GM19240 (cell line): ENCODE measurements around the gene AGBL4.

Source experiments
- DNase-seq: peaks from one replicate; pipeline ENCODE4 v3.0.0; 2011; ENCODE audit warnings: low spot score; ENCODE audit not compliant: insufficient read length

The AGBL4 gene

DNA sequence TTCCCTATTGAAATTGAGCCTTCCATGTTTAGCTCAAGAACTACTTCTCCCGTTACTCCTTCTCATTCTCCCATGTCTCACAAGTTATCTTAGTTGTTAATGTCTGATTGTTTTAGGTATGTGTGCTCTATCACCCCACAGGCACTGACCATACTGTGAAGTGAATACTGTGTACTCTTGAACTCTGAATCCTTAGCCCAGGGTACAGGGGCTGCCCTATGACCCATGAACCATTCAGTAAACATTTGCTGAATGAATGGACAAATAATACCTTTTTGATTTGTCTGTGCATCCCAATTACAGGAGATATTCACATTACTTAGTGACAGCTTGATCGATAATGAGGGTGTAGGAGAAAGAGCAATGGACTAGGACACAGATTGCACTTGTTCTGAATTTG is 1077.7 kb downstream of the AGBL4 start:
- DNase-seq, result no peak

DNA sequence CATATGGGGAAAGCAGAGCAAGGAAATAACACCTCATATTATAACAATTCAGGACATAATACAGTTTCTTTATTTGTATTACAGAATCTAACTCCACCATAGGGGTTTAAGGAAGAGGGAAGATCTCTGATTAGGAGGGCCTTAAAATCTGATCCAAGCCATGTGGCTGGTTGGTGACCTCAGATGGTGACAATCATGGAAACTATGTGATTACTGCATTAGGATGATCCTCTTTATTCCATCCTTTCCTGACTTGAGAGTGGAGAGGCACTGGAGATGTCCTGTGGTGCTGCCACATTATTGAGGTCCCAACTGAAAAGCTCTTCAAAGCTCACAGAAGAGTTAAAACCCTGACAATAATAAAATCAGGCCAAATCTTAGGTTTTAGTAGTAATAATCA is 1078.9 kb downstream of the AGBL4 start:
- no peak for DNase-seq

DNA sequence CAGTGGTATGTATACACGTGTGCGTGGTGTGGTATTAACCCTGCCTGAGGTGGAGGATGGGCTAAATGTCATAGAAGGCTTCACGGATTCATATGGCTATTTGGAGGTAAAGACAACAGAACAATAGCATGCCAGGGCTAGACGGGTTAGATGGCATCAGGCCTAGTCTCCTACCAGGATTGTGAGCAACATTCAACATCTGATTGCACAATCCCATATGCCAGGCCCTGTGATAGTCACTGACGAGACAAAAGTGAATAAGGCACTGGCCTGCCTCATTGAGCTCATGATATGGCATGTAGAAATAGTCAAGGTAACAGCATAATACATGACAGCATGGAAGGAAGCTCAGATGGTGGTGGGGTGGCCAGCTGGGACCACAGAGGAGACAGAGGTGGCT is 1079.9 kb downstream of the AGBL4 start:
- no peak for DNase-seq

DNA sequence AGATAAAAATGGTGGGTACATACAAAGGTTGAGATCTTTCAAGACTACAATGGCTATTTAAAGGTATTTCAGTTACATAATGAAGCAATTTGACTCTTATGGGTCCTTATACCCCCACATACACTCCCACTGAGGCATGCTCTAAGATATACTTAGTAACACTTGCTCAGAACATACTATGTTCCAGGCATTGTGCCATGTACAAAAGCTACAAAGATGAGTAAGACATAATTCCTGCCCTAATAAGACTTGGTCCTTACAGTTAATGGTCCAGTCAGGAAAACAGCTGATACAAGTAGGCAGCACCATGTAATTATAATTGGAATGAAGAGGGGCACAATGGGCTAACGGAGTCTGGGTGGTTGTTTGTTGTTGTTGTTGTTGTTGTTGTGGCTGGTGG is 1080.4 kb downstream of the AGBL4 start:
- no peak for DNase-seq

DNA sequence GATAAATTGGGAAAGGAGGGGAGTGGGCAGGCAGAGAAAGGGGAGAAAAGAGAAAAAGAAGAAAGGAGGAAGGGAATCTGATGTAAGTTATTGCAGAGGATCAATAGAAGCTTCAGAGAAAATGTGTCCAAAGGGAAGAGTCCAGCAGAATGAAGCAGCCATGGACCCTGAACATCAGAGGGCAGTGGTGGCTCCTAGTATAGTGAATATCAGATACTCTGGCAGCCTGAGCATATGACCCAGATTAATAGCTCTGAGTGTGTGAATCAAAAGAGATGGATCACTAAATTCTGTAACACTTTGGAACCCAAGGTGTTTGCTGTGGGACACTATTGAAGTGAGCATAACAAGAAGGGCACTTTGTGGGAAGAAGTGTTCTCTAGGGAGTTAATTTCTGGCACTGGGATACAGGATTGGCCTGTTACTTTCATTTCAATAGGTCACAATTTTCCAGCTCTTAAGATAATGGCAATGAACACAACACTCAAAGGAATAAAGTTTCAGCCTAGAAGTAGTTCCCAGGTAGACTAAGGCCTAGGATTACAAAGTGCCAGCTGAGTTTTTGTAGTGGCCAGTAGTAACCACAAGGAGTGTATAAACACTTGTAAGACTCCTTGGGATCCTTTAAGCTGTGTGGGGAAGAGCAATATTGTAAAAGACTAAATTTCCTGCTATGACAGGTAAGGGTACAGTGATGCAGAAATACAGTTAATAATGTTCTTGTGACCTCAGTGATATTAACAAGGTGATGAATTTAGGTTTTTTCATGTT is 1082.6 kb downstream of the AGBL4 start:
- no peak for DNase-seq

DNA sequence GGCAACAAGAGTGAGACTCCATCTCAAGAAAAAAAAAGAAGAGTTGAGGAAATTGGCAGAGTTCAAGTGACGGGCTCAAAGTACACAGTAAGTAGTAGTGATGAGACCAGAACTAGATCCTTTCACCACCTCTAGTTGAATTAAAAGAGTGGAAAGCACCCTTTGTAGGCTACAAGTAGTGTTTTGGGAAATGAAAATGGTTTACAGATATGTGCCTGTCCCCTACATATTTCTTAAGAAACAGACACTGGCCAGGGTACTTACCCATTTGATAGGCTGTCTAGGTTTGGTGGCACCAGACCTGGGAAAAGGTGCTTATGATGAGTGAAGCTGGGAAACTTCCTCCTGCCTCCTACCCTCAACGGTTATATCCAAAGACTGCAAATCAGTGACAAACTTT is 1083.4 kb downstream of the AGBL4 start:
- DNase-seq, result no peak

DNA sequence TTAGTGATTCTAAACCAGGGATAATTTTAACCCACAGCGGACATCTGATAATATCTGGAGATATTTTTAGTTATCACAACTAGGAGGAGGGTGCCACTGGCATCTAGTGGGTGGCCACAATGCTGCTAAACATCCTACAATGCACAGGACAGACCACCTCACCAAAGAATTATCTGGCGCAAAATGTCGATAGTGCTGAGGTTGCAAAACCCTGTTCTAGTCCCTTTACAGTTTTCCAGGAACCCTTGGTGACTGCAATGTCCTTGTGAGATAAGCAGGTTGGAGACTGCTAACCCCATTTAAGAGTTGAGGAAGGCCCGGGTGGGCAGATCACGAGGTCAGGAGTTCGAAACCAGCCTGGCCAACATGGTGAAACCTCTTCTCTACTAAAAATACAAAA is 1083.9 kb downstream of the AGBL4 start:
- no peak for DNase-seq

DNA sequence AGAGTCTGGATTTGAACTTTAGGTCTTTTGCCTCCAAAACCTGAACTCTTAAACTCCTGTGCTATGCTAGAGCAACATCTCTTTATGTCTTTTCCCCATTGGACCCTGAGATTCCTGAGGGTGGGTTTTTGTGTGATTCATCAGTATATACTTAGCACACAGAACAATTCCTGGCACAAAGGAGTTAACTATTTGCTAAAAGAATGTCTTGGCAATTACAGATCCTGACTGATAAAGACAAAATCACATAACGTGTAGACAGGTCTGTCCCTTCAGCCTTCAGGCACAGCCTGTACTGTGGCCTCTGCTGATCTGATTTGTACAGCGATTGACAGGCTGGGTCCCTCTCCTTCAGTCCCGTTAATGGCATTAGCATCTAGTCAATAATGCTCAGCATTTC is 1084.7 kb downstream of the AGBL4 start:
- DNase-seq, result no peak

DNA sequence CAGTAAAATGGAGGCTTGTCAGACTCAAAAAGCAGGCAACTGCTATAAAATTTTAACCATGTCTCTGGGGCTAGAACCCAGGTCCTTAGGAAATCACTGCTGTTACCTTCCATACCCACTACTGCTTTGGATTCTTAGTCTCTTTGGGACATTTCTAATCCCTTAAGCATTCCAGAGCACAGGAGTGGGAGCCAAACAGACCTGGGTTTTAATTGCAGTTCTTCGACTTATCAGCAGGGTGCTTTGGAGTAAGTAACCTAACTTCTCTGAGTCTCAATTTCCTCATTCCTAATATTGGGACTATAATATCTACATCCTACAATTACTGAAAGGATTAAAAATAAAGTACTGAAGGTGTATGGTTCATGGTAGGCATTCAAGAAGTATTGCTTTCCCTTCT is 1086.0 kb downstream of the AGBL4 start:
- DNase-seq, result no peak

DNA sequence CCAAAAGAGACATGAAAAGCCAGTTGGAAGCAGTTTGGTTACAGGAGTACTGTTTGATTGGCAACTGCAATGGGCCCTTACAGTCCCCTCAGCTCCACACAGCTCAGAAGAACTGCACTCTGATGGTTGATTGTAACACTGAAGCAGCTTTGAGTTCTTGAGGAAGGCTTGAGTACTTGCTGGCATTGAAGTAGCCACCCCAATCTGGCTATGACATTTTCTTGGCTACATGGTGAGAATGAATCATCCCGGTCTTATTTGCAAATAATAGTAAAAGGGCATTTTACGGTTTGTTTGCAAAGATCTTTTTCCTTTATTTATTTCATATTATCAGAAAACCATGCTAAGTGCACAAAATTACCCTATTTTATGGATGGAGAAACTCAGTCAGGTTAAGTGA is 1087.3 kb downstream of the AGBL4 start:
- no peak for DNase-seq

DNA sequence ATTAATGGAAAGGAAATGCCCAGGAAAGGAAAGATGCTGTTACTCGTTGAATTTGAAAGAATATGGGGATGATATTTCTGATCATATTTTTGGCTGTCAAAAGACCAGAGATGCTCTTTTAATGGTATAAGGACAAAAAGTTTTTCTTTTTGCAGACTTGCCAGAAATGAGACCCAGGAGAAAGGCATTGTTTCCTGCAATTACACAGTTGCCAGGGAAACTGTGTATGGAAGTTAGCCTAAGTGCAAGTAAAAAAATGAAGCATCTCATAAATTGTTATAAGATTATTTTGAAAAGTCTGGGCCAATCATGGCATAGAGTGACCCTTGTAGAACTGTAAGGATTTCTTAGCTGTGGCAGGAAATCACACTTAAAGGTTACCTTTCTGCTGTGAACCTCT is 1091.4 kb downstream of the AGBL4 start:
- no peak for DNase-seq

DNA sequence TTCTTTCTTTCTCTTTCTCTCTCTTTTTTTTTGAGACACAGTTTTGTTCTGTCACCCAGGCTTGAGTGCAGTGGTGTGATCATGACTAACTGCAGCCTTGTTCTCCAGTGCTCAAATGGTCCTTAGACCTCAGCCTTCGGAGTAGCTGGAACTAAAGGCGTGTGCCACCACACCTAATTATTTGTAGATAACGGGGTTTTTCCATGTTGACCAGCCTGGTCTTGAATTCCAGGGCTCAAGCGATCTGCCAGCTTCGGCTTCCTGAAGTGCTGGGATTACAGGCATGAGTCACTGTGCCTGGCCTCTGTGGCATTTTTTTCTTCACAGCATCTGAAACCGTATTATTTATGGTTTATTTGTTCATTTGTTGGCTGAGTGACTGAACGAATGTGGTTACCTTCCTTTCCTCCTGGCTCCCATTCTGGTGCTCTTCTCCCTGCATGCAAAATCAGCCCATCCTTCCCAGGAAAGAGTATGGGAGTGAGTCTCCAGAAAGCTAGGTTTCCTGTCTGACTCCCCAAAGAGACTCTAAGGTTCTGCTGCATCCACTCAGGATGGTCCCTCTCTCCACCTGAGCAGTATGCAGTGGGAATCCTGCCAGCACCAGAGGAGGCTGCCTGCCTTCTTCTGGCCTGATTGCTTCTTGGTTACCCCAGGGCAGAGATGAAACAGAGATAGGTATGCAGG is 1092.1 kb downstream of the AGBL4 start:
- no peak for DNase-seq

DNA sequence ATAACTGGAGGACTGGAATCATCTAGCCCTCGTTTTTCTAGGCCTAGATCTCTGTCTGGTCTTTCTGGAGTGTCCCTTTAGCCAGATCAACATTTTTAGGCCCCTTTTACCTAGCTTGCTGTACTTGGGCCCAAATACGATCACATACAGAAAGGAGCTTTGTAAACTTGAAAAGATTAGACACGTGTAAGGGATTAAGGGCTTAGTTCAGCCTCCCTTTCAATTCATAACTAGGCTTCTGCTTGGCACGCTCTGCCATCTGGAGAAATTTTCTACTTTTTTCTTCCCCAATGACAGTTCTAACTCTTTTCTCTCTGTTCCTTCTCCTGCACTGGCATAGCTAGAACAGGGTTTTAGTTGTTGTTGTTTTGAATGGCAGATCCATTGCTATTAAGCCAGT is 1093.7 kb downstream of the AGBL4 start:
- no peak for DNase-seq

DNA sequence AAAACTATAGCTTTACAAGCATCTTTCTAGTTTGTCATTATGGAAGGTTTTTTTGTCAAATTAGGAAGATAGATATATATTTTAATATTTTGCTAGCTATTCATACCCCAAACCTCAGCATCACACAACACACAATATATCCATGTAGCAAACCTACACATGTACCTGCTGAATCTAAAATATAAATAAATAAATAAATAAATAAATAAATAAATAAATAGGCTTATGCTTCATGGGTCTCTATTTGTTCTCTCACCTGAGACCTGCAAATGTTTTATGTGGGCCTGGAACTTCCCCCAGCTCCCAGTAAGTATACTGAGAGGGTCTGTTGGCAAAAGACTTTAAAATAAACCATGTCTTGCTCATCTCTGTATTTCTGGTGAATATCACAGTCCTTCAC is 1099.7 kb downstream of the AGBL4 start:
- DNase-seq, result no peak

DNA sequence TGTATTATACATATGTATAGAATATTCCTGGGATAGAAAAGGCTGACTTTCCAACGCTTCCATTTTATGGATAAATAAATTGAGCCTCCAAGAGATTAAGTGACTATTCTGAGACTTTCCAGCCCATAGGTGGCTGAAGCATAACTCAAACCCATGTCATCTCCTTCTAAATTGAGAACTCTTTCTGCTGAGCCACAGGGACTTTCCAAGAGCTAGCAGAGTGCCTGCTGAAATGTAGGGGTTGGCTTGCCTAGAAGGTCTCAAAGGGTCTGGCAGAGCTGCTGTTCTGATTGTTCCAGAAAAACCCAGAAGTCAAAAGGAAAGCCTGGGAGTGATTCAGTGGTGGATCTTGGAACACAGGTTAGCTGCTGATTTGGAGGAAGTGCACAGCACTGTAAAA is 1100.6 kb downstream of the AGBL4 start:
- no peak for DNase-seq

DNA sequence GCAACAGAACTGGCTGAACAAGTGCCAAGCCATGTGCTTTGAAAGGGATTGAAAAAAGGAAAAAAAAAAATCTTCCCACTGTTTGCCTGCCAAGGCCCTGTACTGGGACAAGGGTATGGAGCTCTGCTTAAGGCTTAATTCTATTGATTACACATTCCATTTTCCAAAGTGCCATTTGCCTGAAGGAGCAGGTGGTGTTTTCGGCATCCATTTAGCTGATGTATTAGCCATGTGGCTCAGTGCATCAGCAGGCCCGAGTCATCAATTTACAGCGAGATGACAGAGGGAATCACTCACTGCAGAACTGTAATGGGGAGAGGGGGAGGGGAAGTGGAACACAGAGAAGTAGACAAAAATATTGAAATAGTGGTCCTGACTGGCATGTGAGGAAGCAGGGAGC is 1102.9 kb downstream of the AGBL4 start:
- DNase-seq, result no peak

DNA sequence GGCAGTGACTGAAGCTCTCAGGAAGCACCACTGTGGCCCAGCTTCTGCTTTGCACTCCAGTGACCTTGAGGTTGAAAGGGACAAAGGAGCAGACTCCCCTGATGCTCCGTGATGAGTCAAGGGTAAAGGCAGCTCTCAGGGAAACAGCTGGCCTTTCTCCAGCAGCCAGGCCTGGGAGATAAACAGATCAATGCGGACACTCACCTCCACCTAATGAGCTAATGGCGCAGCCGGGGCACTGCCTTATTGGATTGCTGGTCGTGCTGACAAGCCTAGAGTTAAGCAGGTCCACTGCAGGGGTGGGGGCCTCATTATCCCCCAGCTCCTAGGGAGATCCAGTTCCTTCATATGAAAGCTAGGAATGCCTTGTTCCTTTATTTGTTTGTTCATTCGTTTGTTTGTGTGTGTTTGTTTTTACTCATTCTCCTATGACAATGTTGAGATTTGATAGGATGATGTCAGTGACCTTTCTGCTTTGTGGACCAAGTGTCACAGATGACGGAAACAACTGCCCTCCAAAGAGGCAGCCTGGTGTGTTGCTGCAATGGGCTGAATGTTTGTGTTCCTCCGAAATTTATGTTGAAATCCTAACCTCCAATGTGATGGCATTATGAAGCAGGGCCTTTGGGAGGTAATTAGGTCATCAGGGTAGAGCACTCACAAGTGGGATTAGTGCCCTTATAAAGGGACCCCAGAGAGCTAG is 1105.7 kb downstream of the AGBL4 start:
- DNase-seq, result no peak

DNA sequence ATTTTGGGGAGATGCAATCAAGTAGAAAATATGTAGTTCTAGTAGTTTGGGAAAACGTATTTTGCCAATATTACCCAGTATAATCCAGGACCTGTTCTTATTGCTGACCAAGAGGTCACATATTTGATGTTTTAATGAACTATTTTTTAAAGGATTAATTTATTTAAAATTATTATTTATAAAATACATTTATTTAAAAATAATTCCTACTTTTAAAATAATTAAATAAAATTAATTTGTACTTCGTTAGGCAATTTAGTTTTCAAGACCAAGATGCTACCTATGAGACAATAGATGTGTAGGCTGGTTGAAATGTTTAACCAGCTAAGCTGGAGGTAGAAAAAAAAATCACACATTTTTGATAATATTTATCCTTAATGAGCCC is 1106.7 kb downstream of the AGBL4 start:
- no peak for DNase-seq

DNA sequence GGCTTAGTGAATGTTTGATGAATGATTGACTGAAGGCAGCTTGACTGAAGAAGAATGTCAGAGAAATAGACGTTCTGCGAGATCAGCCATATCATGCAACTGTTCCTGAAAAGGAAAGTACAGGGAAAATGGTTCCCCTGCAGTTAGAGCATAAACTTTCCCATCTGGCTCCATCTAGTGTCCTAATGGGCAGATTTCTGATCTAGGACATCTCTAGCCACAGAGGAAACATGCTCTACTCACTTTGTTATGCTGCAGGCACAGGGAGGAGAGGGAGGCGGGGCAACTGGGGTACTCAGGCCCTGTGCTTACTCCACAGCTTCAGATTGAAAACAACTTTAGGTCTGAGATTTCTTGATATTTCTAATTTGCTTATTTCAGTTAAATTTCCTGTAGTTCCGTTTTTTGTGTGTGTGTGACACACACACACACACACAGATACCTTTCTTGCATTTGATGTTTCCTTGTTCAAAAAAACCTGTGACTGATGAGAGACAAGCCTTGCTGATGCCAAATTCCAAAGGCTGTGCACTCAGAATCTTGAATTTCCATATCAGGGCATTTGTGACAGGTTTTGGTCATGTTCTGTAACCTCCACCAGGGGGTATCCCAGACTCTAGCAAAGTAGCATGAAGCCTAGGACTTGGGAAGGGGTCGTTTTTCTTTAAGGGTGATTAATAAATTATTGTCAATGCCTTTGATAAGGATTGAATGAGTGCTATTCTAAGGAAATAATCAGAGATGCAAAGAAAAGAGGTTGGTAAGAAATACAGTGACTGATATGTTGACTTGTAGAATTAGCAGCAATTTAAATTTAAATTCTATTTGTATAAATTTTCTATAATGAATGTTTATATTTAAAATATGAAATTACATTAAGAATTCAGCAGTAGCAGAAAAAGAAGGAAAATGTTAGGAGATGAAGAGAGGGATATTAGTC is 1107.4 kb downstream of the AGBL4 start:
- no peak for DNase-seq

DNA sequence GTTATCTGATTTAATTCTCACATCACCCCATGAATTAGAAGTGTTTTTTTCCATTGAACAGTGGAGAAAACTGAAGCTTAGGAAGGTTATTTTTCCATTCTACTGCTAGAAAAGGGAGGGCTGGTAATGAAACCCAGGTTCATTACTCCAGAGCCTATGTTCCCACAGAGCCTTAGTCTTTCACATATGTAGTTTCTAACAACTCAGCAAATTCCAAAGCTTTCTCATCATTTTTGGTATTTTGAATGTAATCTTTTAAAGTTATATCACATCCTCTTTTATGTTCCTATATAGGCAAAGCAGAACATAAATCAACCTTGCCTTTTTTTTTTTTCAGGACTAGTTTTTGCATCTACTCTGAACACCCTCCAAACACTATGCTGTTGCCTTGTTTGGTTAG is 1115.1 kb downstream of the AGBL4 start:
- no peak for DNase-seq

DNA sequence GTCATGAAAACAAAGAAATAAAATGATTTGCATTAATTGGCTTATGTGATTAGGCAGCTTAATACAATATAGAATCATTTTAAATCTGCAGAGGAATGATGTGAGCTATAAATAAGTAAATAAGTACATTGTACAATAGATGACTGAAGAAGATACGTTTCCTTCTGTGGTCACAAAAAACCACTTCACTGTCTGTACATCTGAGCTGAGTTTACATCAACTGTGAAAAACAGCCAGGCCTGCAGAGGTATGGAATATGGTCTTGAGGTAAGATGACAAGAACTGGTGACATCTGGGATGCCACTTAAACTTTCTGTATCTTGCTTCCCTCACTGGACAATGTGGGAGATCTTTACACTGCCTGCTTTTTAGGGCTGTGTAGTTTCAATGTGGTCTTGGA is 1117.0 kb downstream of the AGBL4 start:
- no peak for DNase-seq

DNA sequence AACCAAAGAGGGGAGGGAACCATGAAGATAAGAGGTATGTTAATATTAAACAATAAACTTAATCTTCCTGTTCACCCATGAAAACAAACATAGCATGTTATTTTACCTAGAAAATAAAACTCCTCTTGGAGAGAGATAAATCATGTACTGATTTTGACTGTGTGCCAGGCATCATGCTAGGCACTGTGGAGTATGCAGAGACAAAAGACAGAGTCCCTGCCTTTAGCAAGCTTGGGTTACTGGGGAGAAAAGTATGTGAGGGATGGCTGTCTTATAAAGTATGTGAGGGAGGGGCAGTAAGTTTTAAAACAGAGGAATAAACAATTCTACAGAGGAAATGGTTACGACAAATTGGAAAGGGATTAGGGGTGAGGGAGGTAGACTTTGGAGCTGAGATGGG is 1117.6 kb downstream of the AGBL4 start:
- no peak for DNase-seq
